ENCODE data around the gene COL6A2.
"Not testable (repeated sequence)": the region's sequence is repeated elsewhere in the genome, so short reads cannot be mapped to it uniquely, and the experiment has no call there.

The COL6A2 gene

DNA sequence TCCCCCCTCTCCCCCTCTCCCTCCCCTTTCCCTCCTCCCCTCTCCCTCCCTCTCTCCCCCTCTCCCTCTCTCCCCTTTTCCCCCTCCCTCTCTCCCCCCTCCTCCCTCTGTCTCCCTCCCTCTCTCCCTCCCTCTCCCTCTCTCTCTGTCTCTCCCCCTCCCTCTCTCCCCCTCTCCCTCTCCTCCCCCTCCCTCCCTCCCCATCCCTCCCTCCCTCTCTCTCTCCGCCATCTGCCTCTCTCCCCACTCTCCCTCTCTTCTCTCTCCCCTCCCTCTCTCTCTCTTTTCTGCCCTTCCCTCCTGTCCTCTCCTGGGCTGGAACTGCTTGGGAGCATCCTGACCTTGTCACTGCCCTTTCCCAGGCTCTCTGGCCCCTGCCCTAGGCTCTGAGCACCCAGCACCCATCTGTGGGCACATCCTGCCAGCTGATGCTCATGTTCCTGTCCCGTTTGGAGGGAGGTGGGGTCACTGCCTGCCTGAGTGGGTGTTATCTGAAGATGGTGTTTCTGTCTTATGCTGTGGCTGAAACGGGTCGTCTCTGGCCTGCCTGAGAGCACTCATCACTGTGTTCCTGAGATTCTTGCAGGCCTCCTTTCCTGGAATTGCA lies 46.7 kb downstream of the COL6A2 start:
- DNase-seq (ENCODE audit: low read depth), result no peak

DNA sequence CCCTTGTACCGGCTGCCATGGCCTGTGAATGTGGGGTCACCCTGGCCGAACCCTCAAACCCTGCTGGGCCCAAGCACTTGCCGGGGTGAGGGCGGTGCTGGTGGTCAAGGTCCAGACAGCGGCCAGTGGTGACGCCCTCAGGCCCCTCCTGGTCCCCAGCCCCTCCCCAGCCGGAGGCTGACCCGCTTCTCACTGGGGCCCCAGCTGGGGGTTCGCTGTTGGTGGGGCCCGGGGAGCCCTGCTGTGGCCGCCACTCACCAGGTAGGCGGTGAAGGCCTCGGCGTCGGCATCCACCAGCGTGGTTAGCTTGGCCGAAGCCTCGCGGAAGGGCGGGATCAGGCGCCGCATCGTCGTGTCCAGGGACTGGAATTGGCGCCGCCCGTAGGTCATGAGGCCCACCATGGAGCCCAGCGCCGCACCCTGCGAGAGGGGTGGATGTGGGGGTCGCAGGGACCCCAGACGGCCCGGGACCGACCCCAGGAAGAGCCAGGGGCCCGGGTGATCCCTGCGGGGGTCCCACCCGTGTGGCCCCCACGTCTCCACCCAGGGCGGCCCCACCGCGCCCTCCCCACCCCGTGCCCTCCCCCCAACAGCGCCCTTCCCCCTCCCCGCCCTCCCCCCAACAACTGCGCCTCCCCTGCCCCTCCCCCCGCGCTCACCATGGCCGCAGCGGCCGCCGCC lies 47.4 kb downstream of the COL6A2 start:
- no peak for DNase-seq (ENCODE audit: low read depth)

DNA sequence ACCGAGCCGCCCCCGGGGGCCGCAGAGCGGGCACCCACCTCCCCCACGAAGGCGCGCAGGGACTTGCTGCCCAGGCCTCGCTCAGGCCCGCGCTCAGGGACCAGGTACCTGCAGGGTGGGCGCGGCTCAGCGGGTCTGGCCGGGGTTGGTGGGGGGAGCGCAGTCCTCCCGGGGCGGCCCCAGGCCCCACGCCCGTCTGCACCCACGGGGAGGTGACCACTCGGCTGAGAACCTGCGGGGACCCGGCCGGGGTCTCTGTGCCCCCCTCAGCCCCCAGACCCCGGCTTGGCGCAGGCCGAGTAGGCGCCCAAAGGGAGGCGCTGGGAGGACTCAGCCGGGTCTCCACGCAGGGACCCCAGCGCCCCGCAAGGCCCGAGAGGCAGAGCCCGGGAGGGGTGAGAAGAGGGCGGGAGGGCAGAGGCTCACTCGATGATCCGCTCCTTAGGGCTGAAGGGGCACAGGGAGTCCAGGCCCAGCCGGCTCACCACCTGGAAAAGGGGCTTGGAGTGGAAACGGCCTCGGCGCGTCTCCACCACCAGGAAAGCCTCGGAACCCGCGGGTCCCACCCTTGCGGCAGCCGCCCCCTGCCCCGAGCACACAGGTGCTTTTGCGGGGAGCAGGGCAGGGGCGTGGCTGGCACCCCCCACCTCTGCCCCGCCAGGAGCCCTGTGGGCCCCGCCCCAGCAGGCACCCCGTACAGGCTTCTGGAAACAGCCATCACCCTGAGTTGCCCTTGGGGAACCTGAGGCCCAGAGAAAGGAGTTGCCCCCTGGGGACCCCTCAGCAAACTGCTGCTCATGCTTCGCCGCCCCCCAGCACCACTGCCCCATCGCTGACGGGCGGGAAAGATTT lies 48.2 kb downstream of the COL6A2 start:
- no peak for DNase-seq (ENCODE audit: low read depth)

DNA sequence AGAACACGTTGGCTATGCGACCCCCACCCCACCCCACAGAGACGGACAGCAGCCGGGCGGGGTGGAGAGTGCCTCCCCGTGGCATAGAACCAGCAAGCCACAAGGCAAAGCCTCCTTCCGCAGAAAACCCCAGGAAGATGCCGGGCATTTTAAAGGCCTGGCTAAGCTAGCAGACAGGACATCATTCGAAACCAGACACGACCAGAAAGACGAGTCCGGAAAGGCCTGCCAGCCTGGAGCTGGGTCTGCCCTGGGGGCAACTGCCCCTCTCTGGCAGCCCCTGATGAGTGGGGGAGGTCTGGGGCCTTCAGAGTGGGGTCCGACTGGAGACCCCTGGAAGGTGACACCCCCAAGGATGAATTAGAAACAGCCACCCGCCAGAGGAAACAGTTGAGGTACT lies 48.9 kb downstream of the COL6A2 start:
- DNase-seq (ENCODE audit: low read depth), result no peak

DNA sequence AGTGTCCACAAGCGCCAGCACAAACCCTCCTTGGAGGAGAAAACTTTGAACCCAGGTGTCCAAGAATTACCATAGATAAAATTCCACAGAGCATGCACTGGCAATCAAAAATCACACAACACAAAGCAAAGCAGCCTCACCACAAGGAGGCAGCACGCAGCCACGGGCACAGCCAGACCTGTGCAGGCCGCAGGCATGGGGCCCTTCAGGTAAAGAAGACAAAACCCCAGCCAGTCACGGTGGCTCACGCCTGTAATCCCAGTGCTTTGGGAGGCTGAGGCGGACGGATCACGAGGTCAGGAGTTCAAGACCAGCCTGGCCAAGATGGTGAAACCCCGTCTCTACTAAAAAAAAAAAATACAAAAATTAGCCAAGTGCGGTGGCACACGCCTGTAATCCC lies 49.5 kb downstream of the COL6A2 start:
- DNase-seq (ENCODE audit: low read depth), result not testable (repeated sequence)

DNA sequence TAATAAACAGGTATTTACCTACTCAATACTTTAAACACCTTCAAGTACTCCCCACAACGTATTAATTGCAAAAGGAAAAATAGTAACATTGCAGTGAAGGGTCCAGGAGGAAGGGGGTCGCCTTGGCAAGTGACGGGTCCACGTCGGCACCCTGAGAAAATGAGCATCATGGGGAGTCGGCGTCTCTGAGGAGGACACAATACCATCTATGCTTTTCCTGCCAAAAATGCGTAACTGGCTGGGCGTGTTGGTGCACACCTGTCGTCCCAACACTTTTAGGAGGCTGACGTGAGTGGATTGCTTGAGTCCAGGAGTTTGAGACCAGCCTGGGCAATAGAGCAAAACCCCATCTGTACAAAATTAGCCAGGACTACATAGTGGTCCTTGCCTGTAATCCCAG lies 50.2 kb downstream of the COL6A2 start:
- DNase-seq (ENCODE audit: low read depth), result no peak

DNA sequence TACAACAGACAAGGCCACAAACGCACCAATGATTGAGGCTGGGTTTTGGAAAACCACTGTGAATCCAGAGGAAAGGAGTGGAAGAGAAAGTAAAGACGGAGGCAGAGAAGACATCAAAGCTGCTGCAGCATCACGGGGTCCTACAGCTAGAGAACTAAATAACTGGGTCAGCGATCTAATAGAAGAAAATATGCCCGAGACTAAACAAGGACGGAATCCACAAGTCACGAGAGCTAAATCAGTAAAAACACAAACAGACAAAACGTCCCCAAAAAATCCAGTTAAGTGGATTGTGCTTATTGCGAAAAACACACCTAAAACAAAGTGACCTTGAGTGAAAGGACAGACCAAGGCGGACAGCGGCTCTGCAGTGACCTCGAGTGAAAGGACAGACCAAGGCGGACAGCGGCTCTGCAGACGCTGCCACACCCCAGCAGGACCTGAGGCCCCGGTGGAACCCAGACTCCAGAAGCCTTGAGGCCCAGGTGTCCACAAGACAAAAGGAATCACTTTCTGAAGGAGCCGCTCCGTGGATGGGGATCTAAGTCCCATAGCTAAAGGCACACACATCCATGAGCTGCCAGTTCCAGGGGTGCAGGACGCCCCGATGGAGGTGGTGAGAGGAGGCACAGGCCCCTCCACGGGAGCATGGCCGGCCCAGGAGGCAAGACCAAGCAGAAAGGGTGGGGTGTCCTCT lies 51.4 kb downstream of the COL6A2 start:
- DNase-seq (ENCODE audit: low read depth), result no peak

DNA sequence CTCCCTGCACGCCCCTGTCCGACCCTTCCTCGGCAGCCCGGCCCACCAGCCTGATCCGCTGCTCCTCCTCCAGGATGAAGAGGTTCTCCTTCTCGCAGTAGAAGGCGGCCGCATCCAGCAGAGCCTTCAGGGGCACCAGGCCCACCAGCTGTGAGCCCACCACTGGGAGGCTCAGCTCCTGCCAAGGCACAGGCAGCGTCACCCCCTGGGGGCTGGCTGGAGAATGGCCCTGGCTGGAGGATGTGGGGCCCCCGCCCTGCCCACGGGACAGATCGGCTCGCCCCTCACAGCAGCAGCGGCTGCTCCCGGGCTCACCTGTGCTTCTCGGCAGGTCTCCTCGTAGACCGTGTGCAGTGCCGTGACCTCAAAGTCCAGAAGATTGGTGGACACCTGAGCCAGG lies 52.2 kb downstream of the COL6A2 start:
- no peak for DNase-seq (ENCODE audit: low read depth)

DNA sequence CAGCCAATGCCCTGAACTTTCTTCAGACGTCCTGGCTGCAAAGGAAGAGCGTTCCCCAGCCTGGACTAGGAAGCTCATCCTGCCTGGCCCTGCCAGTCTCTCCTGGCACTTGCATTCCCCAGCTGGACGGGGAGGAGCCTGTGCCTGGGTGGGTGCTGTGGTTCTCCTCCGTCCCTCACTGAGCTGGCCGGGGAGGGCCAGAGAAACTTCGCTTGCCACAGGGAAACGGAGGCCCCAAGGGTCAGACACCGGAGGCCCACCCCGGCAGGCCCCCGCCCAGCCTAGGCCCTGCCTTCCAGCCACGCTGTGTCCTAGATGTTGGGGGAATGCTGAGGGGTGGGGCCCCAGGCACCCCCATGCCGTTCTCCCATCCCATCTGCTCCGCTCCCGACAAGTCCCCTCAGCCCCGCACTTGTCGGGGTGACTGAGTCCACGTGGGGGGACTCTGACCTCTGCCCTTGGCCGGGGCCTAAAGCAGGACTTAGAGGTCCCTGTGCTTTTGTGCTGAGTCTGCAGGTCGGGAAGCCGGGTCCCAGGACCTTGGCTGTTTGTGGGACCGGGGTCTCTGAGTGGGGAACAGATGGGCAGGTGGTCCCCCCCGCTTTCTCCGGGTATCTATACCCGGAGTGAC lies 52.7 kb downstream of the COL6A2 start:
- no peak for DNase-seq (ENCODE audit: low read depth)

DNA sequence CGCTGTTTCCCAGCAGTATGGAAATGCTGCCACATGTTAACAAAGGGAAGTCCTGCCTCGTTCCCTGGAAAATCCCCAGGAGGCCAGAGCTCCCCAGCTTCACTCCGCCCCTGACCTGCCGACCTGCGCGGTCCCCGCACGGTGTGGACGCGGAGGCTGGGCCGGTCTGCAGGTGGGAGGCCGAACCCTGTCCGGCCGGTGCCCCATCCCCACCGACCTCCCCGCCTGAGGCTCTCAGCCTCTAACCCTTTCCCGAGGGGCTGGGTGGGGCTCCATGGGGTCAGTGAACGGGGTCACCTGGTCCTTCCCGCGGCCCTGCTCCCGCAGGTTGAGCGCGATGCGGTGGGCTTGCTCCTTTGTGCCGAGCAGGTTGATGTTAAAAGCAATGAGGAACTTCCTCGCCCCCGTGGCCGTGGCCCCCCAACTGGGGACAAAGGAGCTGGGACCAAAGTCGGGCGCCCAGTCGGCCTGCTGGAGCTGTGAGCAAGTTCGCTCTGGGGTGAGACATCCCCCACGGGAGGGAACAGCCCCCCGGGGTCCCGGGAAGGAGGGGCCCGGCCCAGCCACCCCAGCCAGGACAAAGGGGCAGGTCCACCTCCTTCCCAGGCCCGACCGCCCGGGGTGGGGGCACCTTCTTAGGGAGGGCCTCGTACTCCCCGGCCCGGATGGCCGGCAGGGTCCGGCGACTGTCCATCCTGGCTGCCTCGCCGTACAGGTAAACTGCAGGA lies 53.5 kb downstream of the COL6A2 start:
- DNase-seq (ENCODE audit: low read depth), result no peak

DNA sequence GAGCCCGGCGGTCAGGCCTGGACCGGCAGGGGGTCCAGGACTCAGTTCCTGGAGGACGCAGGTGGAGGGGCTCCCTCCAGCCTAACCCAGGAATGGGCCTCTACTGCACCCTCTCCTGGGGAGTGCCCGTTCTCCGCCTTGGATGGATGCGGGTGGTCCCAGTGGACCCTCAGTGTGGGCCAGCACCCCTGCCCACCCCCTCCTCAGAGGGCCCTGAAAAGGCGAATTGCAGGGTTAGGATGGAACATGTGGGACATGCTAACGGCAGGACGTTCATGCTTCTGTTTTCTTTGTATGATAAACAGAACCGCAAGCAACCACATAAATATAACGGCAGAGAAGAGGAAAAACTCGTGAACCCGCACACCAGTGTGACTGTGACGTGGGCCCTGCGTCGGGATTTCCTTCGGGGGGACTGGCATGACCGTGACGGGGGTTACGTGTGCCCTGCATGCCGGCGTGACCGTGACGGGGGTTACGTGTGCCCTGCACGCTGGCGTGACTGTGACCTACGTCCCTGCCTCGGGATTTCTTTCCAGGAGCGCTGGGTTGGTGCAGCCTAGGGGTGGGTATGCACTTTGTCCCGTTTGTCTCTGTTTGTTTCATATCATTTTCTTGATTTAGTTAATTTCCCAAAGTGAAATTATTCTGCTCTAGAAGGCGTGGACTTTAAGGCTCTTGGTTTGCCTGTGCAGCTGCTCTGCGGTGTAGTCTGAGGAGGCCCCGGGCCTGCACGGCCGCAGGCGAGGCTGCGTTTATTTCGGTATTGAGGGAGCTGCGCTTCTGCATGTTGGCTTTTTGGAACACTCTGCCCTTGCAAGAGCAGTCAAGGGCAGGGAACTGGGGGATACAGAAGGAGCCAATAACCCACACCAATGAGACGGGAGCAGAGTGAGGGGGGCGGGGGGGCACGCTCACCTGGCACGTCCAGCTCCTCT lies 54.3 kb downstream of the COL6A2 start:
- no peak for DNase-seq (ENCODE audit: low read depth)

DNA sequence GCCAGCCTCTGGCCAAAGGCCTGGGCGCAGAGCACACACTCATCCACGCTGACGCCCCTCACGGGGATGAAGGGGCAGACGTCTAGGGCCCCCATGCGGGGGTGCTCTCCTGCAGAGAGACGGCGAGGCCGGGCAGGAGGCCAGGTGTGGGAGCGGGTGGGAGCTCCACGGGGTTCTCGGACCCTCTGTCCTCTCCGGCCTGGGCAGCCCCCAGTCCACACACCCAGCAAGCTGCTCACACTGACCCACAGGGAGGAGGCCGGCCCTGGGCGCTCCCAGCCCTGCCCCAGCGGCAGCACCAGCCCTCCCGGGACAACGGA lies 55.0 kb downstream of the COL6A2 start:
- no peak for DNase-seq (ENCODE audit: low read depth)

DNA sequence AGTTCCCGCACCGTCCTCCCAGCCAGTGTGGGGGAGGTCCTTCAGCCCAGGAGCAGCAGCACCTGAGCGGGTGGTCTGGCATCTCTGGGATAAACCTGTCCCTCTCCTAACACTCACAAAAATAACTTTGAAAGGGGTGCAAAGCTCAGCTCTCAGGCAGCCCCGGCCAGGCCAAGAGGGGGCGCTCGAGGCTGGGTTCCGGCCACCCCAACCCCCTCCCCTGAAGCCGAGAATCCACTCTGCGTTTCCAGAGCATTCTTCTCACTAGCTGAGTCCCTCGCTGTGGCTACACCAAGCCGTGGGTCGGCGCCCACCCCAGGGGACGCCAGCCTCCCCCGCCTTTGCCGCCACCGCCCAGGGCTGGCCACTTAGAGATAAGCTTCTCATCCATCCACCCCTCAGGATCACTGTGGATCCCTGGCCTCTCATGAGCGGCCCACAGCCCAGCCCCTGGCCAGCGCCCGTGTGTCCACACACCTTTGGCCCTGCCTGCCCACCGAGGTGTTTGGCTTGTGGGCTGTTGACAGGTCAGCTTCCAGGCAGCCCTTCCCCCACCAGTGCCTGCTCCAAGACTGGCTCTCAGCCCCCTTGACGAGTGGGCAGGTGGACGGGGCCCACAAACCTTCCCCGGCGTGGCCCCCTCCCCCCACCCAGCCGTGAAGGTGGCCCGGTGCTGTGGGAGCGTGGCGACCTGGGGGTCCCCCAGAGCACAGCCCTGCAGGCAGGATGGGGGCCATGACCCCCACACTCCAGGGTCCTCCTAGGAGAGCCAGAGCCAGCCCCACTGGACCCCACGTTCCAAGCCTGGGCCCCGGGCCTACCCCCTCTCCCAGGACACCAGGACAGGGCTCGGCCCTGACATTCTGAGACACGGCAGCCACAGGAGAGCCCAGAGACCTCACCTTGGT lies 55.6 kb downstream of the COL6A2 start:
- no peak for DNase-seq (ENCODE audit: low read depth)

DNA sequence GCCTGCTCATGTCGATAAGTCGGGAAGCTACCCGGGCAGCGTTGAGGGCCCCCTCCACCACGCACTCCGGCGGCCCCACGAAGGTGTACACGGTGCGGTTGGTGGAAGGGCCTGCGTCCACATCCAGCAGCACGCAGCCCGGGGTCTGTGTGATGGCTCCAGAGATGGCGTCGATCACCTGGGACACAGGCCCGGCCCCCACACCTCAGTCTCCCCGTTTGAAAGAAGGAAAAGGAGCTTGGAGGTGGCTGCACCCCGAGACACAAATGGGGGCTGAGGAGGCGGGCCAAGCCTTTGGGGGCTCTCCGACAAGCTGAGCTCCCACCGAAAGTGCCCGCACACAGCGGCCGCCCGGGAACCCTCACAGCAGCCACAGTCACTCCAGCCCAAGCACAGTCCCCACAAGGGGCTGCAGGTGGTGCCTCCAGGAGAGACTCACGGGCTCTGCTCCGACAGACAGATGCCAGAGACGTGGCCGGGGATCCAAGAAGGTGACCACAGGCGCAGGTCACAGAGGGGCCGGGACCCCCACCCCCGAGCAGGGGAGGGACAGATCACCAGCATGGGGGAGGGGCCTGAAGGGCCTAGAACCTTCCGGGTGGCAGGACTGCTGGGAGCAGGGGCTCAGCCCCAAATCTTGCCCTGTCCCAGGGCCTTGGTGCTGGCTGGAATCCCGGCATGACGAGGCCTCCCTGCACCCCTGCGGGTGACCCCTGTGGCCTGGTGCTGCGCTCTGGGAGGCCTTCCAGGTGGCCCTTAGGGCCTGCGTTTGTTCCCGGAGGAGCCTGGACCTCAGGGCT lies 56.4 kb downstream of the COL6A2 start:
- no peak for DNase-seq (ENCODE audit: low read depth)

DNA sequence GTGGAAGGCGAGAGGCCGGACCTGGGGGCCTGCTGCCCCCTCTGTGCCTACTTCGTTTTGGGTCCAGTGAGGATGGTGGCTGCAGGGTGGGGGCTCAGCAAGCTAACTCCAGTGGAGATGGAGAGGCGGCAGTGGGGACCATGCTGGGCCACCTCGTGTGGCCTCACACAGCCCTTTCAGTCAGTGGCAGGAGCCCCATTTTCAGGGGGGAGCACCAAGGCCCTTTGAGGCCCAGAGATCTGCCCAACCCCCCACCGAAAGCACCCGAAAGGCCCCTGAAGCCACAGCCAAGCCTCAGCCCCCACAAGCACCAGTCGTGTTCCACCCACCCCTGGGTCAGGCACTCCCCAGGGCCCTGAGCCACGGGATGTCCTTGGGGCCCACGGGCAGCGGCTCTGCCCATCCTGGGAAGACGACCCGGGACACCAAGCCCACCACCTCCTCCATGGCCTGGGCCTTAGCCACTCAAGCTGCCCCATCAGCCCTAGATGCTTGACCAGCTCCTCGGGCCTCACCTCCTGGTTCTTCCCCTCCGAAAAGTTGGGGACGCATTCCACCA lies 57.1 kb downstream of the COL6A2 start:
- DNase-seq (ENCODE audit: low read depth), result no peak

DNA sequence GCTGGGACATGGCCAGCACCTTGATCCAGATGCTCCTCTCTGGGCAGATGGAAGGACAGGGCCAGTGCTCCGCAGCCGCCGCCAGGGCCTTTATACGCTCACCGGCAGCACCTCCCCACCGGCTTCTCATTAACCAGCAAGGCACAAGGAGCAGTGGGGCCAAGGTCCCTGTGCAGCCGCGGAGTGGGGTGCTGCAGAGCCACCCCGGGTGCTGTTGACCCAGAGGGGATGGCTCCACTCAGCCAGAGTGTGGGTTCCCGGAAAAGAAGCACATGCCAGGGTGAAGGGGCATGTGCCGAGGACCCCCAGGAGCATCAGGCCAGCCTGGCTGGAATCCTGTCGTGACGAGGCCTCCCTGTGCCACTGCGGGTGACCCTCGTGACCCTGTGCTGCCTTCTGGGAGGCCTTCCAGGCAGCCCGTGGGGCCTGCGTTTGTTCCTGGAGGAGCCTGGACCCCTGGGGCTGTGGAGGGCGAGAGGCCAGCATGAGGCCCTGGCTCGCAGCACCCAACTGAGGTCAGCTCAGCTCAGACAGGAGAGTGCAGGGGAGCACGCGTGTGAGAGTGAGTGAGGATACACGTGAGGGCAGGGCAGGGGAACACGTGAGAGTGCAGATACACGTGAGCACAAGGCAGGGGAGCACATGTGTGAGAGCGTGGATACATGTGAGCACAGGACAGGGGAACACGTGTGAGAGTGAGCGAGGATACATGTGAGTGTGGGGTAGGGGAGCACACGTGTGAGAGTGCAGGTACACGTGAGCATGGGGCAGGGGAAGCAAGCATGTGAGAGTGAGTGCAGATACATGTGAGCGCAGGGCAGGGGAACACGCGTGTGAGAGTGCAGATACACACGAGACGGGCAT lies 57.8 kb downstream of the COL6A2 start, which contains the start of gene FTCD:
FTCD (minus strand) TSS at position 66 of the 864 bp plus-strand sequence; CDS start at position 10, 56 bp downstream.
- no peak for DNase-seq (ENCODE audit: low read depth)

DNA sequence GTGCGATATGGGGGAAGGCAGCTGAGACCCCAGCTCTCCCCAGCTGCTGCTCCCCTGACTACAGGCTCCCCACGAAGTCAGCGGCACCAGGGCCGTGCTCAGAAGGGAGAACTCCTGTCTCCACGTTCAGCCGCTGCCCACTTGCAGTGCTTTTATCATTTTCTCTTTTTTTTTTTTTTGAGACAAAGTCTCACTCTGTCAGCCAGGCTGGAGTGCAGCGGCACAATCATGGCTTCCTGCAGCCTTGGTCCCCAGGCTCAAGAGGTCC lies 58.4 kb downstream of the COL6A2 start:
- no peak for DNase-seq (ENCODE audit: low read depth)
